CD4-positive, alpha-beta T cell treated with Interleukin-12 subunit alpha and Interleukin-12 subunit beta, for 1 hour (primary cell): Measurements from ENCODE around the gene SNRNP40.
"Not testable (repeated sequence)": the region's sequence is repeated elsewhere in the genome, so short reads cannot be mapped to it uniquely, and the experiment has no call there.

Experiments used
- DNase-seq: peaks from one replicate; pipeline ENCODE4 v3.0.0-alpha.2; 2020

SNRNP40 gene

DNA sequence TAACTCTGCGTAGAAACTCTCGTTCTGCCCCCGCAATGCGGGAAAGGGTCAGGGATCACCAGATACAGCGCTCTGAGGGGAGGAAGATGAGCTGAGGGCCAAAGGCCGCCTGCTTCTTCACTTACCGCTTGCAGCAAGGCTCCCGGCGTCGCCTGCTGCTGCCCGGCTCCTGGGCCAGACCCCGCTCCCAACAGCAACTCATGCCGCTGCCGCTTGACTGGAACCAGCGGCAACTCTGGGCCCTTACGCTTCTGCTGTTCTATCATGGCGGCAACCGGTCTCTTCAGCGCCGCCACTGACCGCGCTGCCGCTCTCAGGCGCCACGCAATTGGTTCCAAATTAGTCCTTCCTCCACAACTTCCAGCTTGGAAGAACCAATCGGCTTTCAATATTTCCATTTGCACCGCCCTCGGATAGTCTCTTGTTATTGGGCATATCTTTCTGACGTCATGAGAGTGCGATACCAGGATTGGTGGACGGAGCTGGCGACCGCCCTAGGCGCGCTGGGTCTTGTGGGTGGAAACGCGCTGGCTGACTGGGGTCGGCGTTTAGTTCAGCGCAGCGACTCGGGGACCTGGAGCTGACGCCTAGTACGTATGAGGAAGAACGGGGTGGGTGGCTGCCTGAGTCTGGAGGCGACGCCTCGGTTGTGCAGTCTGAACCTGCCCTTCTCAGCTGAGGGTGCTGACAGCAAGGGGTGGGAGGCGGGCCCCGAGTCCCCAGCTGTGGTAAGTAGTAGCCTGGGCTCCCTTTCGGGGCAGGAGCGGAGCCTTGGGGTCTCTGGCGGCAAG is at the start of gene SNRNP40, which contains the start of gene ZCCHC17:
Gene SNRNP40, minus strand, starts transcription at position 303 of the 791 bp plus-strand sequence. Its CDS starts 37 bp downstream, at position 266.
Gene ZCCHC17, plus strand, starts transcription at position 547 of the 791 bp plus-strand sequence. CDS start 13,067 bp downstream, outside the sequence.
- DNase-seq = peak; percentile 98

DNA sequence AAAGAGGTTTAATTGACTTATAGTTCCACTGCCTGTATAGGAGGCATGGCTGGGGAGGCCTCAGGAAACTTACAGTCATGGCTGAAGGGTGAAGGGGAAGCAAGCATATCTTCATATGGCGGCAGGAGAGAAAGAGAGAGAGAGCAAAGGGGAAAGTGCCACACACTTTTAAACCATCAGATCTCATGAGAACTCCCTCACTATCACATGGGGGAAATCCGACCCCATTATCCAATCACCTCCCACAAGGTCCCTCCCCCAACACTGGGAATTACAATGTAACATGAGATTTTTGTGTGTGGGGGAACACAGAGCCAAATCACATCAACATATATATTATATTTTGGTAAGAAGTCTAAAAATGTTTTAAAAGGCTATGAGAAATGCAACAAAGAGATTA is 49.0 kb upstream of the SNRNP40 start:
- DNase-seq = no peak

DNA sequence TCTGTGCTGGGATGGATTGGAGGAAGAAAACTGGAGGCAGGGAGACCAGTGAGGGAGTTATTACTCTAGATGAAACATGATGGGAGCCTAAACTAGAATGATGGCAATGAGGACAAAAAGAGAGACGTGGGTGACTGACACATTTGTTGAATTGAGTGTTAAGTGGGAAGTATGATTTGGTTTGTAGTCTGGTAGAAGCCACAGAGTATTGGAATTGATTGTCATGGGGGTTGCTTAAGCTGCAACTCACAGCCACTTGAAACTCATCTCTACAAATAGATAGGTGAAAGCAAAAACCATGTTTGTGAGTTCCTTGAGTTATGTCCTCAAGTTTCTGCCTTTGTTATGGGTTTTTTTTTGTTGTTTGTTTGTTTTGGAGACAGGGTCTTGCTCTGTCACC is 47.9 kb upstream of the SNRNP40 start:
- no peak for DNase-seq

DNA sequence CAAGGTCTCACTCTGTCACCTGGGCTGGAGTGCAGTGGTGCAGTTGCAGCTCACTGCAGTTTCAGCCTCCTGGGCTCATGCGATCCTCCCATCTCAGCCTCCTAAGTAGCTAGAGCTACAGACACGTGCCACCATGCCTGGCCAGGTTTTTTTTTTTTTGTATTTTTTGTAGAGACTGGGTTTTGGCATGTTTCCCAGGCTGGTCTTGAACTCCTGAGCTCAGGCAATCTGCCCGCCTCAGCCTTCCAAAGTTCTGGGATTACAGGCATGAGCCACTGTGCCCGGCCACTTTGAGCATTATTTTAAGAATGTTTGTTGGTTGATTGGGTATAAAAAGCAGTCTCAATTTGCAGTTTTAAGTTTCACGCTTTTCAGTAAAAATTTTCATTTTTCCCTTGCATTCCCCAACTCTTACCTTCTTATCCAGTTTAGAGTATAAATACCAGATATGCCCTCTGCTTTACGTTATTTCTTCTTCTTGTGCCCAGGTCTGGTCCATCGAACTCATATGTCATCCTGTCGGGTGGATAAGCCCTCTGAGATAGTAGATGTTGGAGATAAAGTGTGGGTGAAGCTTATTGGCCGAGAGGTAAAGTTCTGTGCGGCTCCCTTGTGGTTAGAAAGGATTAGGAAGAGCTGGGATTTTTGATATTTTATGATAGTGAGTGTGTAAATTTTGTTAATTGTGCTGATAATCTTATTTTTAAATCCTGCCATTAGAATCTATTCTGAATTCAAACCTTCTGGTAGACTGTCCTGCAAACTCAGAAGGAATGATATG is 40.3 kb upstream of the SNRNP40 start:
- no peak for DNase-seq

DNA sequence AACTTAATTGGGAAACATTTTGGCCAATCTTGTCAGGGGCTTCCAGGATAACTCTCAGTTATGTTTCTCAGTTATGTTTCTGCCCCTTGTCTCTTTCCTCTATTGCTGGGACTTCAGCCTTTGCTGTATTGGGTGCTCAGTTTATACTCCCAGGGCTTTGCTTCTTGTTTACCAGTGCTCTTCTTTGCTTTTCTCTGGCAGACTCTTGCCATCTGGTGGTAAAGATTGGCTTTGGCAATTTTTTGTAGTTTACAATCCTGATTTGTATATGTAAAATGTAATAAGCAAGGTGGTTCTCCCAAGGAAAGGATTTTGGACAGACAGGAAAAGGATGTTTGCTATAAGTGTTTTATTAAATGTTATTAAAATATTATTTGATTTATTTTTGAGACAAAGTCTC is 38.4 kb upstream of the SNRNP40 start:
- peak; percentile 31 for DNase-seq

DNA sequence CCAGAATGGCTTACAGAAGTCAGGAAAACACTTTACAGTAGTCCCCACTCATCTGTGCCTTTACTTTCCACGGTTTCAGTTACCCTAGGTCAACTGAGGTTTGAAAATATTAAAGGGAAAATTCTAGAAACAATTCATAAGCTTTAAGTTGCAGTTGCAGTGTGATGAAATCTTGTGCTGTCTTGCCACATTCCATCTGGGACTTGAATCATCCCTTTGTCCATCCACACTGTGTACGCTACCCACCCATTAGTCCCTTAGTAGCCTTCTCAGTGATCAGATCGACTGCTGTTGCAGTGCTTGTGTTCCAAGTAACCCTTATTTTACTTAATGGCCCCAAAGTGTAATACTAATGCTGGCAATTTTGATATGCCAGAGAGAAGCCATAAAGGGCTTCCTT is 30.8 kb upstream of the SNRNP40 start:
- DNase-seq = no peak

DNA sequence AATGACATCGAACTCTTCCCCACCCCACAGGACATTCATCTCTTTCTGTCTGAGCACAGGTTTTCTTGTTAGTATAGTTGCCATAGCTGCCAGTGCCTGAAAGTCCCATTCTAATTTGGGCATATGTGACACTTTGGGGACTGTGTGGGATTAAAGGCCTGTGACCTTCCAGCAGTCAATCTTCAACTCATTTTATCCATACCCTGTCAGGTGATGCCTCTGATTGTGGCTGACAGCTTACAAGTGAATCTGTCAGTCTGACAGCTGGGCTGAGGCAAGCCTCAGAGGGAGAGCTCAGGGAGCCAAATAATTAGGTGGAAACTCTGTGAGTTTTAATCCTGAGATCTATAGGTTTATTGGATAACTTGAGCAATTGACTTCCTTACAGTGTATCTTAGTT is 29.9 kb upstream of the SNRNP40 start:
- DNase-seq = no peak

DNA sequence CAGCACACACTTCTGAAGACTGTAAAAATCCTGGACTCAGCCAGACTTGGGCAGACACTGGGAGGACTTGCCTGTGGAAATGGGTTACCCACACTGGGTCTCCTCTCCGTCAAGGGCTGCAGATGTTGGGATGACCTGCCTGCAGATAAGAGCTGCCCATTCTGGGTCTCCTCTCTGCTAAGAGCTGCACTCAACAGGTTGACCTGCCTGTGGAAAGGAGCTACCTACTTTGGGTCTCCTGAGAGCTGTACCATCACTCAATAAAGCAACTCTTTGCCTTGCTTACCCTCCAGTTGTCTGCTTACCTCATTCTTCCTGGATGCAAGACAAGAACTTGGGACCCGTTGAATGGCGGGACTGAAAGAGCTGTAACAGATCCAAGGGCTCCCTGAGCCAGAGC is 28.4 kb upstream of the SNRNP40 start:
- DNase-seq = no peak

DNA sequence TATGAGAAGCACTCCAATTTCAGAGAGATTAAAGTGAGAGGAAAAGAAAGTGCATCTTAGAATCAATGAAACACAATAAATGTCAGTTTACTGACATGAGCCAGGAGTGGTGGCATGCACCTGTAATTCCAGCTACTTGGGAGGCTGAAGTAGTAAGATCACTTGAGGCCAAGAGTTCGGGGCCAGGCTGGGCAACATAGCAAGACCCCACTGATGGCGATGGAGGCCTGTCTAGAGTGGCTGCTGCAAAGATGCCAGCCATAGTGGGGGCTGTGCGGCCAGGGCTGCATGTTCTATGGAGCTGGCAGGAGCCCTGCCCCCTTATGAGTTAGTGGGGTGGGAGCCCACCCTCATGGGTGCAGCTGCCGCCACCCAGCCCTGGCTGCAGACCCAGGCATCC is 27.5 kb upstream of the SNRNP40 start:
- no peak for DNase-seq

DNA sequence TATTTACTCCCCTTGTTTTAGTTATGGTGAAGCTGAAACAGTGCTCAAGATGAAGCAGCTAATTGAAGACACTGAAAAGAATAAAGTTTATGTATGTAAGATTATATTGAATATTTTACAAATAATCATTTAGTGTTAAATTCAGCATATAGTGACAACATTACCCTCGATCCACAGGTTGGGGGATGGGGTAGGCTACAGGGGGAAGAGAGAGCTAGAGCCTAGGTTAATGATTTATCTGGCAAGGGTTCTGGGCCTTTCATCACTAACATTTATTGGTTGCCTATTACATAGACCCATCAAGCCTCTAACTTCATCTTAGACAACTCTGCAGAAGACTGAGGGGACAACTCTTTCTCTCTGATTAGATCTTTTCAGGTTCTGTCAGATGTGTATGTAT is 21.6 kb upstream of the SNRNP40 start:
- DNase-seq = no peak

DNA sequence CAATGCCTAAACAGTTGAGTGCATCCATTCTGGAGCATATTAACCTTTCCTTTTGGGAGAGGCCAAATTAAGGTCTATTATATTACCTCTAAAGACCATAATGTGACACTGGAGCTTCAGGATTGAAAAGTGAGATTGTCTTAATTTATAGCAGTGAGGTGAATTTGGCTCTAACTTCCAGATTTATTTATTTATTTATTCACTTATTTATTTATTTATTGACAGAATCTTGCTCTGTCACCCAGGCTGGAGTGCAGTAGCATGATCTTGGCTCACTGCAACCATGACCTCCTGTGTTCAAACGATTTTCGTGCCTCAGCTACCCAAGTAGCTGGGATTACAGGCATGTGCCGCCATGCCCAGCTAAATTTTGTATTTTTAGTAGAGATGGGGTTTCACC is 19.3 kb upstream of the SNRNP40 start:
- no peak for DNase-seq

DNA sequence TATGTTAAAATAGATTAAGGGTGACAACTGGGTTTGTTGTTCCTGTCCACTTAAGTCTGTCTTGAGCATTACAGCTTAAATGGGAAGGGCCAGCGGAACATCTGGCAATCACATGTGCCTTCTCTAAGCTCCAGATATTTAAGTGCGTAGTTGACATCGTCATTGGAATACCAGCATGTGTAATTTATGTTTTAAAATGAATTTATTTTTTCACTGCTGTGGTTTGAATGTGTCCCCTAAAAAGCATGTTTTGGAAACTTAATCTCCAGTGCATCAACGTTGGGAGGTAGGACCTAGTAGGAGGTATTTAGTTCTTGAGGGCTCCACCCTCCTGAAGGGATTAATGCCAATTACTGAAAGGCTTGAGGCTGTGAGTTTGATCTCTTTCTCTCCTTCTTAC is 13.6 kb upstream of the SNRNP40 start:
- no peak for DNase-seq

DNA sequence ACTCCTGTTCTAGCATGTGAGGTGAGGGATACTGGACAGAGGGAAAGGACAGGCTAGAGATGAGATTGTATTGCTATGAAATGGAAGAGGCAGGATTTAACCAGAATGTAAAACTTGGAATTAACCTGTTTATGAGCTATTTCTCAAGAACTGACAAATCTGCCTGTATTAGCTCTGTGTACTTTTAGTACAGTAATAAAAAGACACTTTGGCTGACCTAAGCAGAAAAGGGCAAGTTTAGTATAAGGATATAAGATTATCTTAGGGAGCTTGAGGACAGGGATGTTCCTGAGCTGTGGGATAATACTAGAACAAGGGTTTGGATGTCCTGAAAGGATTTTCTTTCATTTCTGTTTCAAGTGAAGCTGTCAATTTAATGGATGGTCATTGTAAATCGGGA is 11.4 kb upstream of the SNRNP40 start:
- DNase-seq = no peak

DNA sequence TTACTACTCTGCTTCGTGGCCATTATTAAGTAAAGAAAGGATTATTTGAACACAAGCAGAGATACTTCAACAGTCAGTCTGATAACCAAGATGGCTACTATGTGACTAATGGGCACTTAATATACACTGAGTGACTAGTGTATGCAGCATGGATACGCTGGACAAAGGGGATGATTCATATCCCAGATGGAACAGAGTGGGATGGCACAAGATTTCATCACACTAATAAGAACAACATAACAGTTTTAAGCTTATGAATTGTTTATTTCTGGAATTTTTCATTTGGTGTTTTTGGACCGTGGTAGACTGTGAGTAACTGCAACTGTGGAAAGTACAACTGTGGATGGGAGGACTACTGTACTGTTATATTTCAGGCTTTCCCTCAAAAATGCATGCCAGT is 9.7 kb upstream of the SNRNP40 start:
- DNase-seq = no peak

DNA sequence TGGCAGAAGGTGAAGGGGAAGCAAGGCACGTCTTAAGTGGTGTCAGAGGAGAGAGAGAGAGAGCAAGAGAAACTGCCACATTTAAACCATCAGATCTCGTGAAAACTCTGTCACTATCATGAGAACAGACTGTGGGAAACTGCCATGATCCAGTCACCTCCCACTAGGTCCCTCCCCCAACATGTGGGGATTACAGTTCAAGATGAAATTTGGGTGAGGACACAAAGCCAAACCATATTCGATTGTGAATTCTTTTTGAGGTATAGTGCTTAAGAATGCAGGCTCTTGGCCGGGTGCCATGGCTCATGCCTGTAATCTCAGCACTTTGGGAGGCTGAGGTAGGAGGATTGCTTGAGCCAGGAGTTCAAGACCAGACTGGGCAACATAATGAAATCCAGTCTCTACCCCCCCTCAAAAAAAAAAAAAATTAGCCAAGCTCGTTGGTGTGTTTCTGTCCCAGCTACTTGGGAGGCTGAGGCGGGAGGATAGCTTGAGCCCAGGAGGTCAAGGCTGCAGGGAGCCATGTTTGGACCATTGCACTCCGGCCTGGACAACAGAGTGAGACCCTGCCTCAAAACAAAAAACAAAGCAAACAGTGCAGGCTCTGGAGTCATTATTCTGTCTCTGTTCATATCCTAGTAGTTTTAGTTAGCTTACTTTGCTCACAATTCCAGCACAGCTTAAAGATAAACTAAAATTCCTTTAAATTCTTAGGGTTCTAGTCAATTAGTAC is 6.3 kb upstream of the SNRNP40 start:
- DNase-seq = no peak

DNA sequence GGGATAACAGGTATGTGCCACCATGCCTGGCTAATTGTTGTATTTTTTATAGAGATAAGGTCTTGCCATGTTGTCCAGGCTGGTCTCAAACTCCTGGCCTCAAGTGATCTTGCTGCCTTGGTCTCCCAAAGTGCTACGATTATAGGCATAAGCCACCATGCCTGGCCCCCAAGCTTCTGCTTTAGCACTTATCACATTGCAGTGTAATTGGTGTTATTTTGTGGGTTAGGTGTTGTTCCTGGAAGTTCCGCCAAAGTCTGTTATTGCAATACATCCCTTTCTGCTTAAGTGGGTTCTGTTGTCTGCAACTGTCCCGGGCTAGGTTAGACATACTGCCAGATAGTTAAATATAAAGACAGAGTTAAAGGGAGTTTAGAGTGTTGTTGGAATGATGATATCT is 3.6 kb upstream of the SNRNP40 start:
- DNase-seq = peak; percentile 35

DNA sequence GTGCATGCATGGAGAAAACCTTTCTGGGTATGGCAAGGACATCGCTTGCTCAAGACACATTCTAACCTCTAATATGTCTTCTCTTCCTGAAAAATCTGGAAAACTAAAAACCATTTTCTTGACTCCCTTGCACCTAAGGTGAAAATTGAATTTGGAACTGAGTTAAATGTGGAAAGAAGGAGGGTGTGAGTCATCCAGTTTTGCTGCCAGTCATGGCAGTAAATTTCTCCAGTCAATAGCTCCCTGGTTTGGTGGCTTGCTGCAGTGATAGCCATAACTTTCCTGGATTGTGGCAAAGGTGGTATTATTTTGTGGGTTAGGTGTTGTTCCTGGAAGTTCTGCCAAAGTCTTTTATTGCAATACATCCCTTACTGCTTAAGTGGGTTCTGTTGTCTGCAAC is 2.8 kb upstream of the SNRNP40 start:
- DNase-seq = no peak

DNA sequence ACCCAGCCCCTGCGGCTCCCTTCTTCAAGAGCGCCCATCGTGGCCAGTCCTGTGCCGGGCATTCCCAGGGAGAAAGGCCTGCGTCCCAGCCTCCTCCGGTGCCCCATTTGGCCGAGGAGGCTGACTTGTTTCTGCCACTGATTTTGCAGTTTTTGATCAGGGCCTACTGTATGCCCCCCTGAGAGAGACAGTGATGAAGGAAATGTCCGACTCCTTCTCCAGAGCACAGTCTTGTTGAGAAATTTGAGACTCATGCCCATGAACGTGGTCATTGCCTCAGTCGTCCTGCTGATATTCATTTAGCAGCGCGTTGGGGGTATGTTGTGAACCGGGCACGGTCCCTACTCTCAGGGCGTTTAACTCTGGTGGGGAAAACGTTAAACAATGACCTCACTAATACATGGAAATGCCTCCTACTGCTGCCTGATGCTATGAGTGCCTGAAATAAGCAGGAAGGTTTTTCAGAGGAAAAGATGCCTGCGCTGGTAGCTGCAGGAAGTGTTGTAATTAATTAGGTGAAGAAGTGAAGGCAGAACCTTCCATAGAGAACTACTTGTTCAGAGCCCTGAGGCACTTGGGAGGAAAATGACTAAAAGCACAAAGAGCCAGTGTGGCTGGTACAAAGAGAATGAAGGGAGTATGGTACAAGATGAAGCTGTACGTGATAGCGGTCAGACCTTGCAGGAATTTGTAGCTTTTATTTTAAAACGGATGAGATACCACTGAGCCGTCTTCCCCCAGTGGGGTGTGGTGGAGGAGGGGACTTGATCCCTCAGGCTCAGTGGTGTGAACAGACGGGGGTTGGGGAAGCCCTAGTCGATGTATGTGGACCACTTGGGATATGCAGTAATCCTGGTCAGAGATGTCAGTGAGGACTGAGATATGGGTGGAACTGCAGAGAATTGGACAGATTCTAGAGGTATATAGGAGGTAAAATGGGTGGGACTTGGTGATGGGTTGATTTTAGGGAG is 974 bp upstream of the SNRNP40 start:
- no peak for DNase-seq

DNA sequence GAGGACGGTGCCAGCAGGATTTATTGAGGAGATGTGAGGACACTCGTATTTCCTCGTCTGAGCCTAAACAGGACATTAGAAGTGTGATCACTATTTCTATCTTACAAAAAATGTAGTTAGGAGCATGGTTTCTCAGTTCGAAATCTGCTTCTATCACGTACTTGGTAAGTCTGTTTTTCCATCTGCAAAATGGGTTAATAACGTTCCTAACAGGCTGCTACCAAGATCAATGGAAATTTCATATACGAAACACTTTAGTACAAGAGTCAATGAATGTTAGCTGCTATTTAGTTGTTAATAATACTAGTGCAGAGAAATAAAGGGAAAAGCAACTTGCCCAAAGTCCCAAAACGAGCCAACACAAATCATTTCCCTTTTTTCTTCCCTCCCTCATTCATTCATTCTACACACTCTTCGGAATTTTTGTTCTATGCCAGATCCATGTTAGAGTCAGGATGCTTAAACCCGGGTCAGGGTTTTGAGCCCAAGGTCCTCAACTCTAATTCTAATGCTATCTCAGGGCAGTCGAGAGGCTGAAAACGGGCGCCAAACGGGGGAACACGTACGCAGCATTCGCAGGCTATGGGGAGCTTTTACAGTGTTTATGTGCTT is 608 bp downstream of the SNRNP40 start:
- no peak for DNase-seq

DNA sequence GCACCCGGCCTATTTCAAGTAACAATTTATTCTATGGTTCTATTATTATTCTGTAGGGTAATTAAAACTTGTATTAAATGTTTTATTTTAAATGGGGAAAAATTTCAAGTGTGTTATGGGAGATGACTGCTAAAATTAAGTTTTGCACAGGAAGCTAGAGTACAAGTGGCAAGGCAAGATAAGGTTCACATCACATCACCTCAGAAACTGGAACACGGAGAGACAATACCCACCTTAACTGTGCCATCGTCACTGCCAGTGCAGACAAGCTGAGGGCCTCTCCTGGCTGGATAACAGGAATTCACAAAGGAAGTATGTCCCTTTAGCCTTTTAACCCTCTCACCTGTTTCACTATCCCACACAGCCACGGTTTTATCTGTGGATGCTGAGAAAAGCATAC is 7.6 kb downstream of the SNRNP40 start:
- DNase-seq = no peak

DNA sequence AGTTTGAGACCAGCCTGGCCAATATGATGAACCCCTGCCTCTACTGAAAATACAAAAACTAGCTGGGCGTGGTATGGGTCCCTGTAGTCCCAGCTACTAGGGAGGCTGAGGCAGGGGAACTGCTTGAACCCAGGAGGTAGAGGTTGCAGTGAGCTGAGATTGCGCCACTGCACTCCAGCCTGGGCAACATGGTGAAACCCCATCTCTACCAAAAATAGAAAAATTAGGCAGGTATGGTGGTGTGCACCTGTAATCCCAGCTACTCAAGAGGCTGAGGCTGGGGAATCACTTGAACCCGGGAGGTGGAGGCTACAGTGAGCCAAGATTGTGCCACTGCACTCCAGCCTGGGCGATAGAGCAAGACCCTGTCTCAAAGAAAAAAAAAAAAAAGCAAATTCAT is 8.8 kb downstream of the SNRNP40 start:
- not testable (repeated sequence) for DNase-seq

DNA sequence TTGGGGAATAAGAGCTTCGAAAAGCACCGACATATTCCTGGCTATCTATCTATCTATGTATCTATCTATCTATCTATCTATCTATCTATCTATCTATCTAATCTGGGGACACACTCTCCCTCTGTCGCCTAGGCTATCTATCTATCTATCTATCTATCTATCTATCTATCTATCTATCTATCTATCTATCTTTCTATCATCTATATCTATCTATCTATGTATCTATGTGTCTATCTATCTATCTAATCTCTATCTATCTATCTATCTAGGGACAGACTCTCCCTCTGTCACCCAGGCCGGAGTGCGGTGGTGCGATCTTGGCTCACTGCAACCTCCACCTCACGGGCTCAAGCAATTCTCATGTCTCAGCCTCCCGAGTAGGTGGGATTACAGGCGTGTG is 14.2 kb downstream of the SNRNP40 start:
- not testable (repeated sequence) for DNase-seq
